Measurements from ENCODE around the gene SRGN. TPM values are rescaled to one million over a fixed set of nuclear protein-coding genes. Genes with fewer than 3 reads are reported as not detected.
A peak's percentile ranks its signal among the peaks of the same experiment; 100 is the strongest.

Gene SRGN
- total RNA-seq, 4 donors from 2014 or later: 30.7 to 140 (median 40.3) TPM

GRCh38 chr10:69089638-69090599, 2.0 kb downstream of the SRGN start:
- intact Hi-C loops (cut with DNase I): loop anchor here (5.0 kb wide), 1 partner anchor 83 kb away; no protein-coding TSS in a partner anchor
- Histone ChIP-seq H3K9me3 (no peaks in the 10 kb centered on the region), H3K27me3 (no peaks in the 10 kb centered on the region), H3K4me1 (no peaks in the 10 kb centered on the region), H3K4me3 (replicated peaks in 1 of 3) (peak overlapping the region in 1 of 3 donors; percentile 4), H3K36me3 (no peaks in the 10 kb centered on the region), H3K27ac (peak overlapping the region; percentile 52 to 83 (median 76))
- TF ChIP-seq CTCF (IDR thresholded peaks at IDR 0.05) (no peak), POLR2A (IDR thresholded peaks at IDR 0.05) (peak in 1 of 2 donors; percentile 33)
- DNase-seq: peak; percentile 9 to 10
- WGBS, 2 donors: 68 to 73% methylated on average over 16 of the region's 16 CpGs

- no peaks in the 10 kb centered on the region for H3K36me3 ChIP-seq
- H3K9me3 ChIP-seq: no peaks in the 10 kb centered on the region
- WGBS, 2 donors: 100% methylated on average over 1 of the region's 1 CpG
- no peak overlapping the region for H3K4me3 ChIP-seq (replicated peaks in 1 of 3)
- TF ChIP-seq CTCF (IDR thresholded peaks at IDR 0.05) (no peak), POLR2A (IDR thresholded peaks at IDR 0.05) (no peak)
- H3K4me1 ChIP-seq: no peaks in the 10 kb centered on the region
- no peak for DNase-seq
- H3K27me3 ChIP-seq: no peaks in the 10 kb centered on the region
- H3K27ac ChIP-seq: peak overlapping the region in 2 of 3 donors; percentile 29 to 83
- intact Hi-C loops (cut with DNase I): loop anchor here (5.0 kb wide), 1 partner anchor 83 kb away; no protein-coding TSS in a partner anchor
These were observed 2.8 kb downstream of the SRGN start for GRCh38 chr10:69090685-69091084.

- 66 to 74% methylated on average over 8 of the region's 8 CpGs for WGBS, 2 donors
- no peaks in the 10 kb centered on the region for H3K27me3 ChIP-seq
- H3K9me3 ChIP-seq: no peaks in the 10 kb centered on the region
- H3K4me3 ChIP-seq (replicated peaks in 1 of 3): no peak overlapping the region
- TF ChIP-seq POLR2A (IDR thresholded peaks at IDR 0.05) (no peak), CTCF (IDR thresholded peaks at IDR 0.05) (no peak)
- intact Hi-C loops (cut with DNase I): loop anchor here (5.0 kb wide), 1 partner anchor 84 kb away; no protein-coding TSS in a partner anchor
- H3K27ac ChIP-seq: peak overlapping the region; percentile 29 to 83 (median 36)
- no peaks in the 10 kb centered on the region for H3K4me1 ChIP-seq
- no peaks in the 10 kb centered on the region for H3K36me3 ChIP-seq
- no peak for DNase-seq
These were observed 3.3 kb downstream of the SRGN start for GRCh38 chr10:69091143-69091651.

GRCh38 chr10:69092959-69093850, 5.3 kb downstream of the SRGN start:
- no peaks in the 10 kb centered on the region for H3K4me1 ChIP-seq
- no peak overlapping the region for H3K4me3 ChIP-seq (replicated peaks in 1 of 3)
- 54 to 59% methylated on average over 17 of the region's 17 CpGs for WGBS, 2 donors
- intact Hi-C loops (cut with DNase I): loop anchor here (5.0 kb wide), 1 partner anchor 86 kb away; no protein-coding TSS in a partner anchor
- H3K36me3 ChIP-seq: no peaks in the 10 kb centered on the region
- no peak for TF ChIP-seq POLR2A (IDR thresholded peaks at IDR 0.05)
- TF ChIP-seq CTCF (IDR thresholded peaks at IDR 0.05): peak; percentile 56 to 79 (median 69)
- peak; percentile 78 to 79 for DNase-seq
- no peaks in the 10 kb centered on the region for H3K9me3 ChIP-seq
- no peaks in the 10 kb centered on the region for H3K27me3 ChIP-seq
- H3K27ac ChIP-seq: no peak overlapping the region

All from thyroid gland (tissue), 4 donors.